ENCODE results near the gene CFAP92.

The CFAP92 gene

GRCh38 chr3:128949158-128949557 lies 44.7 kb downstream of the CFAP92 start:
- H3K4me3 ChIP-seq (ENCODE audit: low read length in 2 of 2) = no peak overlapping the region
- H3K27ac ChIP-seq (ENCODE audit: low read length) = no peak overlapping the region
- H3K9ac ChIP-seq (ENCODE audit: low read length in 2 of 2) = no peak overlapping the region
- no peaks in the 10 kb centered on the region for H3K27me3 ChIP-seq (ENCODE audit: control insufficient read depth in 1 of 2, insufficient read depth in 2 of 2, low read length in 2 of 2)
- H3K9me3 ChIP-seq (ENCODE audit: control insufficient read depth in 2 of 2, low read length in 2 of 2) = no peaks in the 10 kb centered on the region
- no peaks in the 10 kb centered on the region for H3K36me3 ChIP-seq (ENCODE audit: control insufficient read depth in 2 of 2, insufficient read depth in 2 of 2, low read length in 2 of 2)
- no peaks in the 10 kb centered on the region for H3K4me1 ChIP-seq (ENCODE audit: control insufficient read depth, insufficient read depth, low read length)

DNA sequence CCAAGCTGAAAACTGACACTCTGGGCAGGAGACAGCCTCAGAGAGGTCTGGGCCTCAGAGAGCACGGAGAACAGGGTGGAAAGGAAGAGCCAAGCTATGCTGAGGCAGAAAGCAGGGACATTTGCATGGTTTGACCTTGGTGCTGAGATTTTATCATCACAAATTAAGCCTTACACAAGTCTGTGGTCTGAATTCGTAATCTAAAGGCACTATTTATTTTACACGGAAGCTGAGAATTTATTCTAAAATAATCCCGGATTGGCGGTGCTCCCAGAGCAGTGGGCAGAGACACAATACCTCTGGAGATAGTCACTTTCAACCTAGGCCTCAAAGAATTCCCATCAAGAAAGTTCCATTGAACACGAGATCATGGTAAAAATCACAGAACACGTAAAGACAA lies 47.5 kb downstream of the CFAP92 start:
- Histone ChIP-seq H3K27me3 (ENCODE audit: control insufficient read depth in 1 of 2, insufficient read depth in 2 of 2, low read length in 2 of 2) (no peaks in the 10 kb centered on the region), H3K27ac (ENCODE audit: low read length) (no peak overlapping the region), H3K9ac (ENCODE audit: low read length in 2 of 2) (no peak overlapping the region), H3K4me1 (ENCODE audit: control insufficient read depth, insufficient read depth, low read length) (no peaks in the 10 kb centered on the region), H3K36me3 (ENCODE audit: control insufficient read depth in 2 of 2, insufficient read depth in 2 of 2, low read length in 2 of 2) (no peaks in the 10 kb centered on the region), H3K9me3 (ENCODE audit: control insufficient read depth in 2 of 2, low read length in 2 of 2) (no peaks in the 10 kb centered on the region), H3K4me3 (ENCODE audit: low read length in 2 of 2) (no peak overlapping the region)

DNA sequence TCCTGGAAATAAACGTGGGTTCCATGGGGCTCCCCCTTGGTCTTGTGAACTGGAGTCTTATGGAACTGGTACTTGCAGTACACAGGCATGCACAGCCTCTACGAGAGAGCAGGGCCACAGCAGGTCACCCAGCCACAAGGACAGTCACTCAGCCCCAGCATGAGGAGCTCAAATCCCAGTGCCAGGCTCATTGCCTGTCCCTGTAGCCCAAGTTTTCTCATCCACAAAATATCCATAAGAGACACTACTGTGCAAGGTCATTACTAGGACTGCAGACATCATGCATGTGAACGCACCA lies 48.0 kb downstream of the CFAP92 start:
- H3K4me1 ChIP-seq (ENCODE audit: control insufficient read depth, insufficient read depth, low read length) = no peaks in the 10 kb centered on the region
- H3K27me3 ChIP-seq (ENCODE audit: control insufficient read depth in 1 of 2, insufficient read depth in 2 of 2, low read length in 2 of 2) = no peaks in the 10 kb centered on the region
- no peak overlapping the region for H3K27ac ChIP-seq (ENCODE audit: low read length)
- no peak overlapping the region for H3K4me3 ChIP-seq (ENCODE audit: low read length in 2 of 2)
- no peak overlapping the region for H3K9ac ChIP-seq (ENCODE audit: low read length in 2 of 2)
- no peaks in the 10 kb centered on the region for H3K9me3 ChIP-seq (ENCODE audit: control insufficient read depth in 2 of 2, low read length in 2 of 2)
- H3K36me3 ChIP-seq (ENCODE audit: control insufficient read depth in 2 of 2, insufficient read depth in 2 of 2, low read length in 2 of 2) = no peaks in the 10 kb centered on the region

- no peaks in the 10 kb centered on the region for H3K27me3 ChIP-seq (ENCODE audit: control insufficient read depth in 1 of 2, insufficient read depth in 2 of 2, low read length in 2 of 2)
- no peaks in the 10 kb centered on the region for H3K4me1 ChIP-seq (ENCODE audit: control insufficient read depth, insufficient read depth, low read length)
- H3K36me3 ChIP-seq (ENCODE audit: control insufficient read depth in 2 of 2, insufficient read depth in 2 of 2, low read length in 2 of 2) = no peaks in the 10 kb centered on the region
- H3K9ac ChIP-seq (ENCODE audit: low read length in 2 of 2) = no peak overlapping the region
- no peak overlapping the region for H3K27ac ChIP-seq (ENCODE audit: low read length)
- H3K9me3 ChIP-seq (ENCODE audit: control insufficient read depth in 2 of 2, low read length in 2 of 2) = no peaks in the 10 kb centered on the region
- no peak overlapping the region for H3K4me3 ChIP-seq (ENCODE audit: low read length in 2 of 2)
These were observed 48.6 kb downstream of the CFAP92 start for GRCh38 chr3:128945041-128945877.

DNA sequence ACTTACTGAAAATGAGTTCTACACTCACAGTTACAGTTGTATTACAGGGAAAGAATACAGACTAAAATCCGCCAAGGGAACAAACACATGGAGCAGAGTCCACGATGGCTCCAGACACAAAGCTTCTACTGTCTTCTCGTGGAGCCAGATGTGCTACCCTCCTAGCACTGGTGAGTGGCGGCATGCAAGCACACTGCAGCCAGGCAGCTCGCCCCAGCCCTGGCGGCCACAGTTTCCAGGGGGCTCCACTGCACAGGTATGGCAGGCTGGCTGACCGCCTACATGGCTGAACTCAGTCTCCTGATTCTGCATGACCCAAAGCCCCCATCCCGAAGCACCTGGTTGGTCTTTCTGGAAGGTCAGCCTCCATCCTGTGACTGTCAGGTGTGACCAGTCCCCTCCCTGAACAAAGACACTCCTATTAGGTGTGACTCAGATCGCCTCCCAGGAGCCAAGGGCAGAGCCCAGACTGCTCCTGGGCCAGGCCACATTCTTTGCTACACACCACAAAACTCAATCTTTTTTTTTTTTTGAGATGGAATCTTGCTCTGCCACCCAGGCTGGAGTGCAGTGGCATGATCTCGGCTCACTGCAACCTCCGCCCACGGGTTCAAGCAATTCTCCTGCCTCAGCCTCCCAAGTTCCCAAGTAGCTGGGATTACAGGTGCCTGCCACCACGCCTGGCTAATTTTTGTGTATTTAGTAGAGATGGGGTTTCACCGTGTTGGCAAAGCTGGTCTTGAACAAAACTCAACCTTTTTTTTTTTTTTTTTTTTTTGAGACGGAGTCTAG lies 51.5 kb downstream of the CFAP92 start:
- H3K36me3 ChIP-seq (ENCODE audit: control insufficient read depth in 2 of 2, insufficient read depth in 2 of 2, low read length in 2 of 2) = no peaks in the 10 kb centered on the region

GRCh38 chr3:128940252-128940651 lies 53.6 kb downstream of the CFAP92 start:
- Histone ChIP-seq H3K27me3 (ENCODE audit: control insufficient read depth in 1 of 2, insufficient read depth in 2 of 2, low read length in 2 of 2) (no peaks in the 10 kb centered on the region), H3K9me3 (ENCODE audit: control insufficient read depth in 2 of 2, low read length in 2 of 2) (no peaks in the 10 kb centered on the region), H3K36me3 (ENCODE audit: control insufficient read depth in 2 of 2, insufficient read depth in 2 of 2, low read length in 2 of 2) (no peaks in the 10 kb centered on the region), H3K9ac (ENCODE audit: low read length in 2 of 2) (no peak overlapping the region), H3K4me3 (ENCODE audit: low read length in 2 of 2) (no peak overlapping the region), H3K27ac (ENCODE audit: low read length) (no peak overlapping the region), H3K4me1 (ENCODE audit: control insufficient read depth, insufficient read depth, low read length) (no peaks in the 10 kb centered on the region)

More for the DNA sequence above, 51.5 kb downstream of the CFAP92 start:
- Histone ChIP-seq H3K27me3 (ENCODE audit: control insufficient read depth in 1 of 2, insufficient read depth in 2 of 2, low read length in 2 of 2) (no peaks in the 10 kb centered on the region), H3K9me3 (ENCODE audit: control insufficient read depth in 2 of 2, low read length in 2 of 2) (no peaks in the 10 kb centered on the region), H3K4me1 (ENCODE audit: control insufficient read depth, insufficient read depth, low read length) (no peaks in the 10 kb centered on the region), H3K9ac (ENCODE audit: low read length in 2 of 2) (no peak overlapping the region), H3K27ac (ENCODE audit: low read length) (no peak overlapping the region), H3K4me3 (ENCODE audit: low read length in 2 of 2) (no peak overlapping the region)

- Histone ChIP-seq H3K4me3 (ENCODE audit: low read length in 2 of 2) (no peak overlapping the region), H3K9me3 (ENCODE audit: control insufficient read depth in 2 of 2, low read length in 2 of 2) (no peaks in the 10 kb centered on the region), H3K36me3 (ENCODE audit: control insufficient read depth in 2 of 2, insufficient read depth in 2 of 2, low read length in 2 of 2) (no peaks in the 10 kb centered on the region), H3K27me3 (ENCODE audit: control insufficient read depth in 1 of 2, insufficient read depth in 2 of 2, low read length in 2 of 2) (no peaks in the 10 kb centered on the region), H3K4me1 (ENCODE audit: control insufficient read depth, insufficient read depth, low read length) (no peaks in the 10 kb centered on the region), H3K9ac (ENCODE audit: low read length in 2 of 2) (no peak overlapping the region), H3K27ac (ENCODE audit: low read length) (no peak overlapping the region)
These were observed 57.5 kb downstream of the CFAP92 start for GRCh38 chr3:128936341-128936740.

DNA sequence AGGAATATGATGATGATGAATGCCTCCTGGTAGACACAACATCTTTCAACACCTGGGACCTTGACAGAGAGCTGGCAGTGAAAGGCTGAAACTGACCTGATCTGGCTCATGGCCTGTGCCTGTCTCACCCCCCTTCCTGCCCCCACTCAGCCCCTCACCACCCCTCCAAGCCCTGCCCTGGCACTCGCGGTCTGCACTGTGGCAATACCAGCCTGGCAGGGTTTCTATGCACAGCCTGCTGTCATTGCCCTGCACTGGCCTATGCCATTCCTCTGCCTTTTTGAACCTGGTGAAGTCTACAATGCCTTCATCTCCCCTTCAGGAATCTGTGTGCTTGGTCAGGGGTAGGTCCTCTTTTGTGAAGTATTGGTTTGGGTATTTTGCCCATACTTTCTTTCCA lies 58.0 kb downstream of the CFAP92 start:
- H3K27me3 ChIP-seq (ENCODE audit: control insufficient read depth in 1 of 2, insufficient read depth in 2 of 2, low read length in 2 of 2) = no peaks in the 10 kb centered on the region
- H3K4me3 ChIP-seq (ENCODE audit: low read length in 2 of 2) = no peak overlapping the region
- no peaks in the 10 kb centered on the region for H3K9me3 ChIP-seq (ENCODE audit: control insufficient read depth in 2 of 2, low read length in 2 of 2)
- no peaks in the 10 kb centered on the region for H3K4me1 ChIP-seq (ENCODE audit: control insufficient read depth, insufficient read depth, low read length)
- H3K9ac ChIP-seq (ENCODE audit: low read length in 2 of 2) = no peak overlapping the region
- no peak overlapping the region for H3K27ac ChIP-seq (ENCODE audit: low read length)
- H3K36me3 ChIP-seq (ENCODE audit: control insufficient read depth in 2 of 2, insufficient read depth in 2 of 2, low read length in 2 of 2) = no peaks in the 10 kb centered on the region

- no peak overlapping the region for H3K9ac ChIP-seq (ENCODE audit: low read length in 2 of 2)
- H3K27me3 ChIP-seq (ENCODE audit: control insufficient read depth in 1 of 2, insufficient read depth in 2 of 2, low read length in 2 of 2) = no peaks in the 10 kb centered on the region
- H3K4me3 ChIP-seq (ENCODE audit: low read length in 2 of 2) = no peak overlapping the region
- H3K36me3 ChIP-seq (ENCODE audit: control insufficient read depth in 2 of 2, insufficient read depth in 2 of 2, low read length in 2 of 2) = no peaks in the 10 kb centered on the region
- H3K9me3 ChIP-seq (ENCODE audit: control insufficient read depth in 2 of 2, low read length in 2 of 2) = no peaks in the 10 kb centered on the region
- H3K27ac ChIP-seq (ENCODE audit: low read length) = no peak overlapping the region
- H3K4me1 ChIP-seq (ENCODE audit: control insufficient read depth, insufficient read depth, low read length) = no peaks in the 10 kb centered on the region
These were observed 60.0 kb downstream of the CFAP92 start for GRCh38 chr3:128933922-128934253.

GRCh38 chr3:128933213-128933921 lies 60.5 kb downstream of the CFAP92 start:
- H3K9ac ChIP-seq (ENCODE audit: low read length in 2 of 2) = no peak overlapping the region
- no peaks in the 10 kb centered on the region for H3K36me3 ChIP-seq (ENCODE audit: control insufficient read depth in 2 of 2, insufficient read depth in 2 of 2, low read length in 2 of 2)
- H3K27ac ChIP-seq (ENCODE audit: low read length) = no peak overlapping the region
- H3K9me3 ChIP-seq (ENCODE audit: control insufficient read depth in 2 of 2, low read length in 2 of 2) = no peaks in the 10 kb centered on the region
- H3K4me3 ChIP-seq (ENCODE audit: low read length in 2 of 2) = no peak overlapping the region
- no peaks in the 10 kb centered on the region for H3K27me3 ChIP-seq (ENCODE audit: control insufficient read depth in 1 of 2, insufficient read depth in 2 of 2, low read length in 2 of 2)
- no peaks in the 10 kb centered on the region for H3K4me1 ChIP-seq (ENCODE audit: control insufficient read depth, insufficient read depth, low read length)
